RPMI7951 (cell line): ENCODE results near the gene PLPP3. TPM values are rescaled to one million over a fixed set of nuclear protein-coding genes. Genes with fewer than 3 reads are reported as not detected.

Experiments
- DNase-seq: peaks from one replicate; pipeline ENCODE4 v3.0.0-alpha.2; 2012; ENCODE audit warnings: low read depth
- total RNA-seq: library from RNA; depleted of rRNA; stranded (reverse); fragments of >200 nt; shearing (Covaris generic); gene quantifications from 2 replicates; pipeline ENCODE4 v1.2.3, GENCODE V29; 2014

PLPP3 gene
- total RNA-seq, 1 experiment from 2014 or later, result 19.7 TPM

DNA sequence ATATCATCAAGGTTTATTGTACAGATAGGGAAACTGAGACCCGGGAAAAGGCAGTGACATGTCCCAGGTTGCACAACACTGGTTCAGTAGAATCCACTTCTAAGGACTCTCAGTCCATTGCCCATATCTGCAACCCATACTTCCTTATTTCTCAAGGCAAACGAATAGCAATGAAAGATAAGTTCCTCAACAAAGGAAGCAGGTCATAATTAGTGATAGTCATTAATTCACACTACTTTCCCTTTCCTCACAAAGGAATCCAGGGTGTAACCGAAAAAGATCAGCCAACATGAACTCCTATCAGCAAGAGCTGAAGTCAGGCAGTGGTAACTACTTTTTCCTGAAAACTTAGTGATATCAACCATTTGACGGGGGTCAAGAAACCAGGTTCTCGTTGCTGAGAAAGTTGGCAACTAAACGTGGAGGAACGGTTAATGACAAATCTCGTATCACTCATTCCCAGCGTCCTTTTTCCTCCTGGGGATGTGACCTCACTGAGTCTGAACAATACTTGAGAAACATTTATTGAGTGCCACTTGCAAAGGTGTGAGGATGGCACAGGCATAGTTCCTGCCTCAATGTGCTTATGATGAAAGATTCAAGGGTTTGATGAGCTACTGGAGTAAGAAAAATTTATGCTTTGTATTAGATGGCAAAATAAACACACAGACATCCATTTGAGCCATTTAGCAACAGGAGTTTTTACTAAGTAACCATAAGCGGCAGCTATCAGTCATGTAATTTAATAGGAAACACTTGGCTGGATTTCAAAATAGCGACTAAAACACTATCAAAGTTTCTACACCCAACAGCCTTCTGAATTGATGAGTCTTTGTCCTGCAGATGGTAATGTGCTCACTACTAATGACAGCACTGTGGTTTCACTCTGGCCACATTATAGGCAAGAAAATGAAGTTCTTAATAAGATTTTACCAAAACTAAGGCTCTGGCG, 82.3 kb downstream of the PLPP3 start:
- DNase-seq, result no peak

DNA sequence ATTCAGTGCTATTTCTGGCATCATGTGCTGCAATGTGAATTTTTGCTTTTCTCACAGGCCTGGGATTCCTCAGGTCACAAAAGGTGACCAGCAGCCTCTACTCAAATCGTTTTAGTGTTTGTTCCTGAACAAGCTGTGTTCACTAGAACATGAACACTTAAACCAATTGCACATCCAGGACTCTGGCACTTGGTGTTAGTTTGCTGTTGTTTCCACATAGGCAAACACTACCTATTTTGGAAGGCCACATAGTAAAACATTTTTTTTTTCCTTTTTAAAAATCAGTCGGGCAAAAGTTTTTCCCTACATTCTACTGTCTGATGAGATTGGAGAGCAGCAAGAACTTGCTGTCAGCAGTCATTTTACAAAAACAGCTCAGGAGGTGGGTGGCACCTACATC, 83.2 kb downstream of the PLPP3 start:
- DNase-seq, result no peak

DNA sequence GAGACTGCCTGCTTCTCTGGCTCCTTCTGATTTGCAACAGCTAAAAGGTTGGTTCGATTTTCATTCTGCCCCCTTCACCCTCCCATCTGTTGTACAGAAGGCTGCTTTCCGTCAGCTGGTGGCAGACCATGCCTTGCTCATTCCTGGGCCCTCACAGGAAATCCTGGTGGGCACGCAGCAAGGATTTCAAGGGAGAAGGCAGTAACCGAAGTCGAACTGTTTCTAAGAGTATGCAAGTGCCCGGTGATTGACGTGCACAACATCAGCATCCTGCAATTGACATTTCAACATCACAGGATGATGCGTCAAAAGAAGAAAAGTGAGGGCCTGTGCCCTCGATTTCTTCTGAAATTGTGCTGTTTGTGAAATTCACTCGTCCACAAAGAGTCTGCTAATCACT, 83.8 kb downstream of the PLPP3 start:
- DNase-seq, result no peak

DNA sequence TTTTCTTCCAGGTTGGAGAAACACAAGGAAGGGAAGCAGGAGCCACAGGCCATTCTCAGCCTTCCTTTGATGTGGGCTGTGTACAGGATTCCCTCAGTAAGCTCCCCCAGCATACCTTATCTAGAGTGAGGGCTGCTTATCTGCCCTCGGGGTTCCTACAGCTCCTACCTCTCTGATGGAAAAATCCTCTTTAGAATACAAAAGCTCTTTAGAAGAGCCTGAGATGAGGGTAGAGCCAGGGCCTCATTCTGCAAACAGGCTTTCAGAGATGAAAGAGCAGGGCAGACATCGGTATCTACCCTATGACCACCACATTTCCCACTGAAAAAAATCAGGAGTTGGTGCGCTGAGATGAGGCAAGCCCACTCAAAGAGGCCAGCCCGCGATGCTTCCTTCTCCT, 85.1 kb downstream of the PLPP3 start:
- DNase-seq, result peak; percentile 47

DNA sequence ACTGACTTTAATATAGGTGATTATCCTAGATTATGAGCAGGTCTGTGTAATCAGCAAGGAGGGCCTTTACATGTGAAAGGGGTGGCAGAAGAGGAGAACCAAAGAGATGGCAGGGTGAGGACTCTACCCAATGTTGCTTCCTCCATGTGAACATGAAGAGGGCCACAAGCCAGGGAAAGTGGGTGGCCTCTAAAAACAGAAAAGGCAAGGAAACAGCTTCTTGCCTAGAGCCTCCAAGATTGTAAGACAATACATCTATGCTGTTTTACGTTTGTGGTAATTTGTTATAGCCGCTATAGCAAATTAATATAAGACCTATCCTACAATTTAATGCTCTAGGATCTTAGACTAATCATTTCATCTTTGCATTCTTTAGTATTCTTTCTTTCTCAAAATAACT, 85.5 kb downstream of the PLPP3 start:
- DNase-seq, result no peak

DNA sequence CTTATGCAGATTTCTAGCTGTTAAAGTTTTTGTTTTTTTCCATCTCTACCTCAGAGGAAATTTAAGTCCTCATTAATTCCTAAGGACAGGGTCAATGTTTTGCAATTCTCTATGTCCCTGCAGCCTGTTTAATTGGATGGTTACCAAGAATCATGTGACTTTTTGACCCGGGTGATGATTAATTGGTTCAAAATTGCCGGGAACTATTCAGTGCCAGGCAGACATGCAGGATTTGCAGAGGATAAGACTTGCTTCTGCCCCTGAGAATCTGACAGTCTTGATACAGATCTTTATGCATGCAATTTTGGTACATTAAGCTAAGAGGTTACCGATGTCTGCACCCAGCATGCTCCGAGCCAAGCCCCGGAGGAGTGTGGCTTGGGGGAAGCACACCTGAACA, 87.9 kb downstream of the PLPP3 start:
- DNase-seq, result peak; percentile 68

DNA sequence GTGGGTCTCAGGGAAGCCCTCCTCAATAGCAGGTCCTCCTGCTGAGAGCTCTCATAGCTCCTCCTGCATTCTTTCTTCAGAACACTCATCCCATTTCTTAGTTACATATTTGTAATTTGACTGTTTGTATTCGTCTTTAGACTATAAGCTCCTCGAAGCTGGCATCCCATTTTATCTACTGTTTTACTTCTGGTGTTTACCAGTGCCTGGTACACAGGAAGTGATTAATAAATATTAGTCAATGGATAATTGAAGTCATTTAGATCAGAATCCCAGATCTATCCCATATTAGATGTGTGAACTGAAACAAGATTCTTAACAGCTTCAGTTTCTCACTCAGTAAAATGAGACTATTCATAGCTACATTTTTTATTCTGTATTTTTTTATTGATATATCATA, 88.7 kb downstream of the PLPP3 start:
- no peak for DNase-seq

DNA sequence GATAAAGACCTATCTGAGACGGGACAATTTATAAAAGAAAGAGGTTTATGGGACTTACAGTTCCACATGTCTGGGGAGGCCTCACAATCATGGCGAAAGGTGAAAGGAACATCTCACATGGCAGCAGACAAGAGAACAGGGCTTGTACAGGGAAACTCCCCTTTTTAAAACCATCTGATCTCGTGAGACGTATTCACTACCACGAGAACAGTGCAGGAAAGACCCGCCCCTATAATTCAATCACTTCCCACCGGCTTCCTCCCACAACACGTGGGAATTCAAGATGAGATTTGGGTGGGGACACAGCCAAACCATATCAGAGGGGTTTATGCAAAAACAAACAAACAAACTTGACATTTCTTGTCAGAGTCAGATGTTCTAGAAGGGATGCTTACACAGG, 89.7 kb downstream of the PLPP3 start:
- DNase-seq, result no peak

DNA sequence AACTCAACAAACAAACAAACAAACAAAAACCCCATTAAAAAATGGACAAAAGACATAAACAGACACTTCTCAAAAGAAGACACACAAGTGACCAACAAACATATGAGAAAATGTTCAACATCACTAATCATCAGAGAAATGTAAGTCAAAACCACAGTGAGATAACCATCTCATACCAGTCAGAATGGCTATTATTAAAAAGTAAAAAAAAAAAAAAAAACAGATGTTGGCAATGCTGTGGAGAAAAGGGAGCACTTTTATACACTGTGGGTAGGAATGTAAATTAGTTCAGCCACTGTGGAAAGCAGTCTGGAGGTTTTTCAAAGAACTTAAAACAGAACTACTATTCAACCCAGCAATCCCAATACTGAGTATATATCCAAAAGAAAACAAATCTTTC, 94.7 kb downstream of the PLPP3 start:
- peak; percentile 71 for DNase-seq

DNA sequence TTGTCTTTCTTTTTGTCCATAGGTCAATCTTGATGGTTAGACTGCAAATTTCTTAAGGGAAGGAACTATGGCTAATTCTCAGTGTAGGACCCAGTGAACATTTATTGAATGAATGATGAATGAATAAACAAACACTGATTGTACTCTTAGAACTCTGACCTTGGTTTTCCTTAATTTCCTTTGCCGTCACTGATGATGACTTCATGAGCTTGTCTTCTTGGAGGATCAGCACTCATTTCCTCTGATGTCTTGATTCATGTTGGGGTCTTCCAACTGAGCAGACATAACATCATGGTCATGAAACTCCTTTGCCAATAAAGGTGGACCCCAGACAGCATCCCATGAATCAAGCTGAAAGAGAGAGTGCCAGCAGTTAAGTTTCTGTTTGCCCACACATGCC, 96.3 kb downstream of the PLPP3 start:
- DNase-seq, result no peak

DNA sequence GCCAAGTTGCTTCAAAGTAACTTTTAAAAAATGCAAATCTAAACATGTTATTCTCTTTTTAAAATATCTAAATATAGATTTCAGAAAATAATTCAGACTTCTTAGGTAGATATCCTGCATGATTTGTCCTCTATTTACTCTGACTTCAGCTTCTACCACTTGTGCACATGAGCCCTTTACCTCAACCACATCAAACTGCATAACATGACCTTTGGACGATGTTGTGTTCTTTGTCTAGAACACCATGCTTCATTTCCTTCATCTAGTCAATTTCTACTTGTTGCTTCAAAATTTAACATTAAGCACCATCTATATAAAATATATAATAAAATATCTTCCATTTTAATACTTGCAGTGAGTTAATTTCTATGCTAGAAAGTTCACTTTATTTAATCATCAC, 96.9 kb downstream of the PLPP3 start:
- DNase-seq, result no peak

DNA sequence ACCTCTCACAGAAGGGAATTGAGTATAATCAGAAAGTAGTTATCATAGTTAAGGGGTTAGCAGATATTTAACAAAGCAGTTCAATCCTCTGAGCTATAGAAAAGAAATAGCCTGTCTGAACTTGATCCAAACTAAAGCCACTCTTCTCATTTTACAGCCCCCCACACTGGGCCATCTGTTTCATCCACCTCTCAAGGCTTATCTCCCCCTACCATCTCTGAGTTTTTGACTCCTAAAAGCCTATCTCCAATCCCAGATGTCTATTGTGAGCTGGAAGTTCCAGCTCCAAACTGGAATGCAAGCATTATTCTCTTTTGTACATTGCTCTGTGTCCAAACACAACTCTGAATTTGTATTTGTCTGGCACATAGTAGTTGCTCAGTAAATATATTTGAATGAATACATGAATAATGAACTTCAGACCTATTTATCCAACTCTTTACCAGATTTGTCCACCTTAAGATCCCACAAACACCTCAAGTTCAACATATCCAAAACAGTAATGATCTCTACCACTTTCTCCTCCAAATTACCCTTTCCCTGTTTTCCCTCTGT, 98.1 kb downstream of the PLPP3 start:
- DNase-seq, result no peak

DNA sequence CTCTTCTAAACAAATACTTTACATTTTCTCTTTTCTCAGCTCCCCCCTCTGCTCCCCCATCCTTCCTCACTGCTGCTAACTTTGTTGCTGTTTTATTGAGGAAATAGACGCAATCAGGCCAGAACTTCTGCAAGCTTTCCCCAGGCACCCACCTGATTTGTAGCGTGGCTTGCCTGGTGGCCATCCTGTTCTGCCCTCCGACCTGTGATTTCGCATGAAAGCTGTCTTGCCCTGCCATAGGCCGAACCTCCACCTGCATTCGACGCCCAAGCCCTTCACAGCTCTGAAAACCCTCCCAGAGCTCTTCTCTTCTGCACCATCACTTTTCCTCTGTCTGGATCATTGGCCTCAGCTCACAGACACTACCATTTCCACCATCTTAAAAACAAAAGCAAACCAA, 100.6 kb downstream of the PLPP3 start:
- no peak for DNase-seq

DNA sequence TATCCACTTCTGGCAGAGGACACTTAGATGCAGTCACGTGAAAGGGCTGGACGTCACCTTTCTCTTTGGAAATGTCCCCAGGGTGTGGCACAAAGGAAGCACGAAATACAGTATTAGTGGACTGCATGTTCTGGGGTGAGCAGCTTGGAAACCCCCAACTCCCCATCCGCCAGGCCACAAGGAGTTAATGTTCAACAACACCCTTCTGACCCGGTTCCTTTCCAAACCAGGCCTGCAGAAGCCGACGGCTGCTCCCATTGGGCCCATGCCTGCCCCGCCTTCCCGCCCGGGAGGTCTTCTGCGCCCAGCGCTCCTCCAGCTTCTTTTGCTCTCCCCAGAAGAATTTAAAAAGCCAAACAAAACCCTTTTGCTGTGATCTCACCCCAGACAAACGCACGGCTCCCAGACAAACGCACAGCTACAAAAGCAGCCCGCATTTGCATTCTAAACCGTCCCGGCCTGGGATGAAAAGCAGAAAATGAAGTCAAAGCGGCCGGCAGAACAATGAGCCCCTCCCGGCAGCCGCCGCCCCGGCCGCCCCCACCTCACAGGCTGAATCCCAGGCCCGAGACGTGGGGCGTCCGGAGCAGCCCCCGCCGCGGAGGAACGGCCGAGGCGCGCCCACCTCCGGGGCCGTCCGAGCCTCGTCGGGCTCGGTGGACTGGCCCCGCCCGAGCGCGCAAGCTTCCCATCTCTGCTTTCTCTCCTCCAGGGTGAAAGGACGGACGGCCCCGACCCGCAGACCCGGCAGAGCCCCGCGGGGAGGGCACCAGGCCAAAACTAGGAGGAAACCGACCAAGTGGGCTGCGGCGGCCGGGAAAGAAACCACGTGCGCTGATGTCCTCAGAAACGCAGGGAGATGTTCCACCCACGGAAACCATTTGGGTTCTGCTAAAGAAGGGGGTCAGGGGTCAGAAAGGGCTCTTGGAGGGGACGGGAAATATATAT, 101.9 kb downstream of the PLPP3 start:
- DNase-seq, result peak; percentile 61

DNA sequence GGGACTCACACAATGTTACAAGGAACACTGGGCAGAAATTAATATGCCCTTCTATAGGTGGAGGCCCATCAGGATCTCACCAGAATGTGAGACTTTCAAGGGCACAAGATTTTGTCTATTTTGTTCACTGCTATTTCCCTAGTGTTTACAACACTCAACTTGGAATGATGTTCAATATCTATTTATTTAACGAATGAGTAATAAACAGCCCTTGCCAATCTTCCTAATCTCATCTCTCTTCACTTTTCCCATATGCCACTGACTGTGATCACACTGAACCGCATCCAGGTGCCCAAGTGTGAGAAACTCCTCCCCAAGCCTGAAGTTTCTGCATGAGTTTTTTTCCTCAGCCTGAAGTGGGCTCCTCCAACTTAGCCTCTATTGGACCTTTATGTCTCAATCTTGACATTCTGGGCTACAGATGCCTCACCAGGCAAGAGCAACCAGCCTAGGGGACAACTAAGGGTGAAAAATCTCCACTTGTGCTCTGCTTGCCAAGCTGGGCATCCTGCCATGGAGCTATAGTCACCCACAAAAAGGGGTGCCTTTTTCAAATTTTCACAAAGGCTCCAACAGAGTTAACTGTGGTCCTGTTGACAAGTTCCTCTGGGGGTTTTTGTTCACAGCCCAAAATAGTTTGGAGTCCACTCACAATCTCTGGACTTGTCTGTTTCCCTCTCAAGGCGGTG, 105.6 kb downstream of the PLPP3 start:
- peak; percentile 32 for DNase-seq

DNA sequence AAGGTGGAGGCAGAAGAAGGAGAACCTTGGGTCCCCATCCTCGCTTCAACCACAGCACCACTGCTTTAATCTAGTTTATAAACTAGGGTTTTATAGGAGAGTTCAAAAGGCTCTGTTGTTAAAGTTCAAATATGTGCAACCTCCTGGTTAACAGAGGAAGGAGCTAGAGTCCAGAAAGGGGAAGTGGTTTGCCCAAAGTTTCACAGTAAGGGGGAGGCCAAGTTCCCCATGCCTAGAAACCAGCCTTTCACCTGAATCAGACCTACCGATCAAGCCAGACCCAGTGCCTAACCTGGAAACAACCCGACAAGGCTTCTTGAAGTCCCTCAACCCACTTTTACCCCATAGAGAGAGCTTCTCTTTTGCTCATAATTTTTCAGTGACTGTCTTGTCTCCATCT, 106.5 kb downstream of the PLPP3 start:
- DNase-seq, result no peak

DNA sequence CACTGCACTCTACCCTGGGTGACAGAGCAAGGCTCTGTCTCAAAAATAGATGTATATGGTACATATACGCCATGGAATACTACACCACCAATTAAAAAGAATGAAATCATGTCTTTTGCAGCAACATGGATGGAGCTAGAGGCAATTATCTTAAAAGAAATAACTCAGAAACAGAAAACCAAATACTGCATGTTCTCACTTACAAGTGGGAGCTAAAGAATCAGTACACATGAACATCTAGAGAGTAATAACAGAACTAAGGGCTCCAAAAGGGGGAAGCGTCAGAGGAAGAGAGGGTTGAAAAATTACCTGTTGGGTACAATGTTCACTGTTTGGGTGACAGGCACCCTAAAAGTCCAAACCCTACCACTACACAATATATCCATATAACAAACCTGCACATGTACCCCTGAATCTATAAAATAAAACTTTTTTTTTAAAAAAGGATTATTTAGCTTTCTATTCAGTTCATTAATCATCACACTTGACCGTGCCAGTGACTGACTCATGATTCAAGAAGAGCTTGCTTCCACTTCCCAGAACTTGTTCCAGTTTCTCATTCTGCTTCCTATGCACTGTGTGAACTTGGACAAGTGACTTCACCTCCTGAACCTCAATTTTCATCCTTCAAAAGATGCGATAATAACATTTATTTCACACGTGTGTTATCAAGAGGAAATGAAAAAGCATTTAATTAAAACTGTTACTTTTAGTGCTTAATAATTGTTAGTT, 109.6 kb downstream of the PLPP3 start:
- DNase-seq, result peak; percentile 56

DNA sequence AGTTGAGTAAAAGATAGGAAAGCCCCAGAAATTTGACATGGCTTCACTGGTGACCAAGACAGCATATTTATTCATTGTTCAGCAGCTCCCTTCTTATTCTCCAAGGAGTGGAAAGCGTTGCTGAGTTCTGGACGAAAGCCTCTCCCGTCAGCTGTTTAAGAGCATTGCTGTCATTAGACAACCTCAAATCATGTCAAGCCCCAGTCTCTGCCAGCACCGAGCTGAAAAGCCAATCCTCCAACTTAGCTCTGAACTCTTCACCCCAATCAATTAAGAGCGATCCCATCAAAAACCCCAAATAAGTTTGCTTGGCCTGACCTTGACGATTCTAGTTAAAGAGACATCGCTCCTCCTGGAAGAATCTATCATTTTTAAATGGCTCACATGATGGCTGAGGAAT, 110.8 kb downstream of the PLPP3 start:
- DNase-seq, result peak; percentile 25

DNA sequence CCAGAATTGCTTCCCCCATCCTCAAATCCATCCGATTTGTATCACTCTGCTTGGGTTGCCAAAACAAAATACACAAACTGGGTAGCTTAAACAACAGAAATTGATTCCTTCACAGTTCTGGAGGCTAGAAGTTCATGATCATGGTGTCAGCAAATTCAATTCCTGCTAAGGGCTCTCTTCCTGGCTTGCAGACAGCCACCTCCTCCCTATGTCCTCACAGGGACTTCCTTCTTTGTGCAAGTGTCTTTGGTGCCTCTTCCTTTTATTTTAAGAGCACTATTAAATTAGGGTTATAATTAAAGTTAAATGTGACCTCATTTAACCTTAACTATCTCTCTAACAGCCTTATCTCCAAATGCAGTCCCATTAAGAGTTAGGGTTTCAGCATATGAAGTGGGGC, 112.8 kb downstream of the PLPP3 start:
- no peak for DNase-seq

DNA sequence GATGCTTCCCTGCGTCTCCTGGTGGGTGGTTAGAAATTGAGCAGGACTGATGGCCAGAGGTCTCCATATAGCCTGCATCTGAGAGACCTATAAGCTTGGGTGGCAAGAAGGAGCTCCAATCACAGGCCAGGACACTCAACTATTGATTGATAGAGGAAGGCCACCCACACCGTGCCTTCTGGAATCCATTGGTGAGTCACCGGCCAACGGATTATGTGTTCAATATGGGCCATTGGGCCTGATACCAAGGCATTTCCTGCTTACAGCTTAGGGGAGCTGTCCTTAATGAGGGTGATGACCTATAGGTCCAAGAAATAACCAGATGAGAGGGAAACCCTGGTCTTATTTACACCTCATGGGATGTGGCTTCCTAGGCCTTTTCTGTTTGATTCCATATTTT, 115.1 kb downstream of the PLPP3 start:
- no peak for DNase-seq

DNA sequence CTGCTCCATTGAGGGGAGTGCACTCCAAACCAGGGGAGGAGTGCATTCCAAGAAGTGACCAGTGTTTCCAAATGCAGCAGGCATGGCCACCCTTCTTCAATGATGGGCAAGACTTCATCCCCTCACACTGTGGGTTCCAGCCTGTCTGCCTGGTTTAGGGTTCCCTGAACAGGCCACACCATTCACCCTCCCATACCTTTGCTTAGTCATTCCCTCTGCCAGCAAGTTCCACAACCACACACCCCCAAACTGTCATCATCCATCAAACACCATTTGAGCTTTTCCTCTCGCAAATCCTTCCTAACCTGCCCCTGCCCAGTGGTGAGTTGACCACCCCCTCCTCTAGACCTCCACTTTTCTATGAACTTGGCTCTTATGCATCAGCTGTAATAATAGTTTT, 116.0 kb downstream of the PLPP3 start:
- DNase-seq, result no peak
